GM10266 (cell line): ENCODE measurements around the gene SLC39A12.
"Not testable (repeated sequence)": the region's sequence is repeated elsewhere in the genome, so short reads cannot be mapped to it uniquely, and the experiment has no call there.

Experiments
- DNase-seq: peaks from one replicate; pipeline ENCODE4 v3.0.0; 2012; ENCODE audit errors: extremely low spot score
- CTCF ChIP-seq: IDR thresholded peaks from 2 replicates; pipeline ENCODE4 v1.5.1; 2012; ENCODE audit warnings: mild to moderate bottlenecking, low read depth; ENCODE audit not compliant: control insufficient read depth, insufficient read depth; ENCODE audit errors: missing control alignments

SLC39A12 gene

DNA sequence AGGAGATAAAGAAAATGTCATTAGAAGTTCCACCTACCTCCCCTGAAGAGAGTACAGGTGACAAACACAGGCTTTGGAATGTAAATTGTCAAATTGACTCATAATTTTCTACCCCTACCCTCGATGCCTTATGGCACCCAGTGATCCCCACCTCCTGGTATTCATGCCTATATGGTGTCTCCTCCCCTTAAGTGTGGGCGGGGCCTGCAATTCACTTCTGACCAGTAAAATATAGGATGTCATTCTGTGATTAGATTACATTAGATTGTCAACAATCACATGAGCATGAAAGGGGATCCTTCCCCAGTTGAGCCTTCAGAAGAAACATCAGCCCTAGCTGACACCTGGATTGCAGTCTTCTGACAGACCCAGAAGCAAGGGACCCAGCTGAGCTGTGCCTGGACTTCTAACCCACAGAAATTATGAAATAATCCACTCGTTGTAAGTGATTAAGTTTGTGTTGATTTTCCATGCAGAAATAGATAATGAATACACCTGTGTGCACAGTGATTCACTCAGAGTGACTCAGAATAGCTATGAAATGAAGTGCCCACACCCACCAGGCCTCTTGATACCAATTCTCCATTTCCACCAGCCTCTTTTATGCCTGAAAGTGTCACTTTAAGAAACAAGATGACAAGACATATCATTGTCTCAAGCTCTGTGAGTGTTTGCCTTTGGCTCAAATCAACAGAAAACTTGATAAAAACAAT lies 8.5 kb upstream of the SLC39A12 start:
- TF ChIP-seq CTCF = no peak
- no peak for DNase-seq

DNA sequence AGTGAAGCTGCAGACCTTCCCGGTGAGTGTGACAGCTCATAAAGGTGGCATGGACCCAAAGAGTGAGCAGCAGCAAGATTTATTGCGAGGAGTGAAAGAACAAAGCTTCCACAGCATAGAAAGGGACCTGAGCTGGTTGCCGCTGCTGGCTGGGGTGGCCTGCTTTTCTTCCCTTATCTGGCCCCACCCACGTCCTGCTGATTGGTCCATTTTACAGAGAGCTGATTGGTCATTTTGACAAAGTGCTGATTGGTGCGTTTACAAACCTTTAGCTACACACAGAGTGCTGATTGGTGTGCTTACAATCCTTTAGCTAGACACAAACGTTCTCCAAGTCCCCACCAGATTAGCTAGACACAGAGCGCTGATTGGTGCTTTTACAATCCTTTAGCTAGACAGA lies 1.4 kb upstream of the SLC39A12 start:
- not testable (repeated sequence) for DNase-seq

- DNase-seq = no peak
Observed at GRCh38 chr10:17950726-17951125, 992 bp upstream of the SLC39A12 start.

DNA sequence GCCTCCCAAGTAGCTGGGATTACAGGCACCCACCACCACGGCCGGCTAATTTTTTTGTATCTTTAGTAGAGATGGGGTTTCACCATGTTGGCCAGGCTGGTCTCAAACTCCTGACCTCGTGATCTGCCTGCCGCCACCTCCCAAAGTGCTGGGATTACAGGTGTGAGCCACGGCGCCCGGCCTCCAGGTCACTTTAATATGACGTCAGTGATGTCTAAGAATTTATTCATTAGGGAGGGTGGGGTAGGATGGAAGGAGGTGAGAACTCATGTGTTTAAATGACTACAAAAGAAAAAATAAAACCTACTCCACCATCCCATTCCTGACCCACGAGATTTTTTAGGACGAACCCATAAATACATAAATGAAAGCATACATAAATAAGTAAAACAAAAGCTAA lies 2.7 kb downstream of the SLC39A12 start:
- DNase-seq = not testable (repeated sequence)

More at GRCh38 chr10:17950726-17951125, 992 bp upstream of the SLC39A12 start:
- no peak for TF ChIP-seq CTCF

DNA sequence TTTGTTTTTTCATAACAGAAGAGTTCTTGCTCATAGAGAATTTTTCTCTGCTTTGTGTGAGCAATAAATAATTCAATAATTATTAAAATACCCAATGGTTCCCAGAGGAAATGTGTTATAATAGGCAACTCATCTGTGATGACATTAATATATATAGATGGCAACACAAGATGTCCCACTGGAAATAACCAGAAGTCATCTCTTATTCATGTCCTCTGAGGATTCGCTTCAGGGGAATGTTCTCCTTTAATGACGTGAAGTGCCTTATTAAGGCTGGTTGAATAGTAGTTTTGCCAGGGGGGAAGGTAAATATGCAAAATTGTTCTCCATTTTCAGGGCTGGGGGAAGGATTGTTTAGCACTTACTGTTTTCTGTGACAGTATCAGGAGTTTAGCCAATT lies 3.1 kb downstream of the SLC39A12 start:
- no peak for DNase-seq

DNA sequence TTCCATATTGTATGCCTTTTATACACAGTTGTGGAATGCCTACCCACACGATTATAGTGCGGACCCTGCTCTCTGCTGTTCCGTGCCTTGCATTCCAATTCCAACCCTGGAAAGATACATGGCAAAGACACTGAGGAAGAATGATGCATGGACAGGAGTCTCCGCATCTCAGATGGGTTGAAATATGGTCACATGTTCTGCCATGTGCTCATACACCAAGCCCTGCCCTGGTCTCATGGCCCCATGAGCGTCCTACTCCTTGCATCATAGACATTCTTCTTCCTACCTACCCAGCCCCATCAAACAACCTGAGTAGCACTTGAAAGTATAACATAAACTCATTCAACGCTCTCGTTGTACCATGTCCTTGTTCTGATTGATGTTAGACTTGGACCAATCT lies 6.3 kb downstream of the SLC39A12 start:
- no peak for DNase-seq

More for the DNA sequence above, 3.1 kb downstream of the SLC39A12 start:
- no peak for TF ChIP-seq CTCF

GRCh38 chr10:17959870-17960269 lies 8.2 kb downstream of the SLC39A12 start:
- DNase-seq = no peak
- TF ChIP-seq CTCF = no peak

More for the DNA sequence above, 6.3 kb downstream of the SLC39A12 start:
- no peak for TF ChIP-seq CTCF

DNA sequence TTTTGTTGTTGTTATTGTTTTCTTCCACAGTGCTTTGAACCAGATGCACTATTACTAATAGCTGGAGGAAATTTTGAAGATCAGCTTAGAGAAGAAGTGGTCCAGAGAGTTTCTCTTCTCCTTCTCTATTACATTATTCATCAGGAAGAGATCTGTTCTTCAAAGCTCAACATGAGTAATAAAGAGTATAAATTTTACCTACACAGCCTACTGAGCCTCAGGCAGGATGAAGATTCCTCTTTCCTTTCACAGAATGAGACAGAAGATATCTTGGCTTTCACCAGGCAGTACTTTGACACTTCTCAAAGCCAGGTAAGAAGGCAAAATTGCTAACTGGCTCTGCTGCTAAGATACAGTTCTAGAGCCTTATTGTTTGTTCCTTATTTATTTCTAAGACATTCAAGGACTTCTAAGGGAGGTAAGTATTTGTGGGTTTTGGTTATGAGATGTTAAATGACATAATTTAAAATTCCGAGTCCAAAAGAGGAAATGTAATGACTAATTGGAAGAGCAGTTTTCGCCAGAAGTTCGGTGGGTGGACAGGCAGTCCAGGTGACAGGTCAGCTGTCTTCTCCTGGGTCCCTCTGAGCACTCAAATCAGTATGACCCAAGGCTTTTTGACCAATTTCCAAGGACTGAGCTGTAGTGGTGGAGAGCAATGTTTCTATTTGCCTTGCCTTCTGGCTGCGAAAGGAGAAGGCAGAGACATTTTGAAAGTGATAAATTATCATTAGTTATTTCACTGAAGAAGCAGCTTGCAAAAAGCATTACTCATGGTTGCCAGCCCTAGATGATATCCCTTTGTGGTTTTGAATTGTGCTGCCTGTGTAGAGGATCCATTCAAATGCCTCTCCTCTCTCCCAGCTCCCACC lies 10.1 kb downstream of the SLC39A12 start:
- DNase-seq = no peak

More for the DNA sequence above, 10.1 kb downstream of the SLC39A12 start:
- TF ChIP-seq CTCF = no peak
